ENCODE measurements around the gene SLC15A2. TPM values are rescaled to one million over a fixed set of nuclear protein-coding genes. Genes with fewer than 3 reads are reported as not detected.

The SLC15A2 gene
- total RNA-seq, 1 donor = 0.18 TPM

GRCh38 chr3:121979246-121979645, 85.0 kb downstream of the SLC15A2 start:
- TF ChIP-seq CTCF (IDR thresholded peaks at IDR 0.05; ENCODE audit: insufficient read depth, low read length) = no peak
- DNase-seq (ENCODE audit: low read depth) = no peak
- no peak overlapping the region for H3K4me3 ChIP-seq (ENCODE audit: low read depth, low read length)

- TF ChIP-seq CTCF (IDR thresholded peaks at IDR 0.05; ENCODE audit: insufficient read depth, low read length) = no peak
- no peak overlapping the region for H3K4me3 ChIP-seq (ENCODE audit: low read depth, low read length)
- DNase-seq (ENCODE audit: low read depth) = no peak
These were observed 85.7 kb downstream of the SLC15A2 start for GRCh38 chr3:121979734-121980449.

- DNase-seq (ENCODE audit: low read depth) = no peak
- H3K4me3 ChIP-seq (ENCODE audit: low read depth, low read length) = no peak overlapping the region
- no peak for TF ChIP-seq CTCF (IDR thresholded peaks at IDR 0.05; ENCODE audit: insufficient read depth, low read length)
These were observed 86.2 kb downstream of the SLC15A2 start for GRCh38 chr3:121980450-121980796.

- TF ChIP-seq CTCF (IDR thresholded peaks at IDR 0.05; ENCODE audit: insufficient read depth, low read length) = no peak
- no peak overlapping the region for H3K4me3 ChIP-seq (ENCODE audit: low read depth, low read length)
- no peak for DNase-seq (ENCODE audit: low read depth)
These were observed 87.3 kb downstream of the SLC15A2 start for GRCh38 chr3:121981473-121981872.

- DNase-seq (ENCODE audit: low read depth) = no peak
- H3K4me3 ChIP-seq (ENCODE audit: low read depth, low read length) = no peak overlapping the region
- no peak for TF ChIP-seq CTCF (IDR thresholded peaks at IDR 0.05; ENCODE audit: insufficient read depth, low read length)
These were observed 91.6 kb downstream of the SLC15A2 start for GRCh38 chr3:121985846-121986245.

GRCh38 chr3:121988146-121988545, 93.9 kb downstream of the SLC15A2 start:
- no peak overlapping the region for H3K4me3 ChIP-seq (ENCODE audit: low read depth, low read length)
- no peak for DNase-seq (ENCODE audit: low read depth)
- TF ChIP-seq CTCF (IDR thresholded peaks at IDR 0.05; ENCODE audit: insufficient read depth, low read length) = no peak

- H3K4me3 ChIP-seq (ENCODE audit: low read depth, low read length) = no peak overlapping the region
- no peak for DNase-seq (ENCODE audit: low read depth)
- no peak for TF ChIP-seq CTCF (IDR thresholded peaks at IDR 0.05; ENCODE audit: insufficient read depth, low read length)
These were observed 95.7 kb downstream of the SLC15A2 start for GRCh38 chr3:121989943-121990342.
